SK-MEL-5 (cell line): ENCODE data around the gene GCK. TPM values are rescaled to one million over a fixed set of nuclear protein-coding genes. Genes with fewer than 3 reads are reported as not detected.
"Not testable (repeated sequence)": the region's sequence is repeated elsewhere in the genome, so short reads cannot be mapped to it uniquely, and the experiment has no call there.

ENCODE experiments used
- DNase-seq: peaks from one replicate; pipeline ENCODE4 v3.0.0-alpha.2; 2016; ENCODE audit warnings: low read depth, low spot score
- in situ Hi-C: cut with HindIII; loops from 2 replicates; pipeline ENCODE4 v1.10.0; 2016; ENCODE audit warnings: low sequenced_read_pairs, high pct_unique_total_duplicates, low pct_unique_long_range_greater_than_20kb
- total RNA-seq: library from RNA; depleted of rRNA; stranded (reverse); fragments of >200 nt; shearing (Covaris generic); gene quantifications from 2 replicates; pipeline ENCODE4 v1.2.3, GENCODE V29; 2014

GCK gene
- total RNA-seq, 1 experiment from 2014 or later, result not detected

- DNase-seq, result peak; percentile 41
- in situ Hi-C loops, result no loop called here
Observed at GRCh38 chr7:44193011-44193802, 4.0 kb upstream of the GCK start.

GRCh38 chr7:44191171-44191570 lies 1.9 kb upstream of the GCK start:
- DNase-seq, result no peak

GRCh38 chr7:44189993-44190872 lies 994 bp upstream of the GCK start:
- DNase-seq, result no peak
- in situ Hi-C loops, result no loop called here

More at GRCh38 chr7:44191171-44191570, 1.9 kb upstream of the GCK start:
- in situ Hi-C loops, result no loop called here

- in situ Hi-C loops, result no loop called here
- DNase-seq, result no peak
Observed at GRCh38 chr7:44188480-44189225, 586 bp downstream of the GCK start.

- DNase-seq, result no peak
- in situ Hi-C loops, result no loop called here
Observed at GRCh38 chr7:44187636-44188416, 1.4 kb downstream of the GCK start.

GRCh38 chr7:44186736-44187135 lies 2.5 kb downstream of the GCK start:
- in situ Hi-C loops, result no loop called here
- no peak for DNase-seq

GRCh38 chr7:44185729-44186128 lies 3.5 kb downstream of the GCK start:
- no peak for DNase-seq
- in situ Hi-C loops, result no loop called here

- in situ Hi-C loops, result no loop called here
- DNase-seq, result no peak
Observed at GRCh38 chr7:44184873-44185446, 4.3 kb downstream of the GCK start.

GRCh38 chr7:44184206-44184872 lies 4.9 kb downstream of the GCK start:
- in situ Hi-C loops, result no loop called here
- DNase-seq, result no peak

GRCh38 chr7:44183386-44183785 lies 5.9 kb downstream of the GCK start:
- in situ Hi-C loops, result no loop called here
- no peak for DNase-seq

- no peak for DNase-seq
- in situ Hi-C loops, result no loop called here
Observed at GRCh38 chr7:44182827-44183226, 6.4 kb downstream of the GCK start.

- in situ Hi-C loops, result no loop called here
- DNase-seq, result no peak
Observed at GRCh38 chr7:44180631-44181030, 8.6 kb downstream of the GCK start.

- no peak for DNase-seq
- in situ Hi-C loops, result no loop called here
Observed at GRCh38 chr7:44177570-44178131, 11.6 kb downstream of the GCK start.

- DNase-seq, result no peak
- in situ Hi-C loops, result no loop called here
Observed at GRCh38 chr7:44176486-44176885, 12.8 kb downstream of the GCK start.

- DNase-seq, result no peak
- in situ Hi-C loops, result no loop called here
Observed at GRCh38 chr7:44175730-44176129, 13.5 kb downstream of the GCK start.

GRCh38 chr7:44174694-44174948 lies 14.6 kb downstream of the GCK start:
- in situ Hi-C loops, DNase-seq: not testable (repeated sequence)
